ENCODE results near the gene PBXIP1.
A peak's percentile ranks its signal among the peaks of the same experiment; 100 is the strongest.

The PBXIP1 gene

DNA sequence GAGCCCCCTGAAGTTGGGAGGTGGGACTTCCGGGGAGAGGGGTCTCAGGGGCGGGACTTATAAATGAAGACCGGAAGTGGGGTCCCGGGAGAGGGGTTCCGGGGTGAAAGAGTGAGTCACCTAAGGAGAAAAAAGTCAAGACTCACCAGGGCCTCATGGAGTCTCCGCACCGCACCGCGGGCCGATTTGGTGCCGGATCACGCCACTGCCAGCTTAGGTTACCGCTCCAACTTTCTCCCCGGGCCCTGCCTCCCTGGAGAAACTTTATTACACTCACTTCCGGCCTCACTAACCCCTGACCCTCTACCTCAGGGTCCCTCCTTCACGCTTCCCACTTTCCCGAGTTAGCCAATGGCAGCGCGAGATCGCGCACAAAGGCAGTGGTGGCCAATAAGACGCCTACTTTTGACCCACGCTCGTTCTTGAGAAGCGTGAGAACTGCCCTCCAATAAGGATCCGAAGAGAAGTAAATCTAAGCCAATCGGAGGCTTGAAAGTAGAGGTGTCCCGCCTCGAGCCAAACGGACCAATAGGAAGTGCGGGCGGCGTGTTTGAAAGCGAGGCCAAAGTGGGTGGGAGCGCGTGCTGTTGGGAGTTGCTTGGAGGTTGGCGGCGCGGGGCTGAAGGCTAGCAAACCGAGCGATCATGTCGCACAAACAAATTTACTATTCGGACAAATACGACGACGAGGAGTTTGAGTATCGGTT lies 18.4 kb upstream of the PBXIP1 start, which contains the start of gene CKS1B:
Gene CKS1B, plus strand, starts transcription at position 580 of the 706 bp plus-strand sequence. Its CDS starts 65 bp downstream, at position 645.
- peak within 1 kb of the TSS; percentile 70 for H3K4me3 ChIP-seq (ENCODE audit: low read length)
- H3K9ac ChIP-seq (ENCODE audit: low read length), result peak within 1 kb of the TSS; percentile 88
- peaks cover 5% of the 10 kb centered on the region for H3K36me3 ChIP-seq (ENCODE audit: control insufficient read depth, insufficient read depth, low read length)
- peaks cover 47% of the 10 kb centered on the region for H3K4me1 ChIP-seq (ENCODE audit: control insufficient read depth, insufficient read depth, low read length)
- H3K27me3 ChIP-seq (ENCODE audit: control insufficient read depth, insufficient read depth, low read length), result no peaks in the 10 kb centered on the region
- H3K9me3 ChIP-seq (ENCODE audit: control insufficient read depth, low read length), result no peaks in the 10 kb centered on the region

DNA sequence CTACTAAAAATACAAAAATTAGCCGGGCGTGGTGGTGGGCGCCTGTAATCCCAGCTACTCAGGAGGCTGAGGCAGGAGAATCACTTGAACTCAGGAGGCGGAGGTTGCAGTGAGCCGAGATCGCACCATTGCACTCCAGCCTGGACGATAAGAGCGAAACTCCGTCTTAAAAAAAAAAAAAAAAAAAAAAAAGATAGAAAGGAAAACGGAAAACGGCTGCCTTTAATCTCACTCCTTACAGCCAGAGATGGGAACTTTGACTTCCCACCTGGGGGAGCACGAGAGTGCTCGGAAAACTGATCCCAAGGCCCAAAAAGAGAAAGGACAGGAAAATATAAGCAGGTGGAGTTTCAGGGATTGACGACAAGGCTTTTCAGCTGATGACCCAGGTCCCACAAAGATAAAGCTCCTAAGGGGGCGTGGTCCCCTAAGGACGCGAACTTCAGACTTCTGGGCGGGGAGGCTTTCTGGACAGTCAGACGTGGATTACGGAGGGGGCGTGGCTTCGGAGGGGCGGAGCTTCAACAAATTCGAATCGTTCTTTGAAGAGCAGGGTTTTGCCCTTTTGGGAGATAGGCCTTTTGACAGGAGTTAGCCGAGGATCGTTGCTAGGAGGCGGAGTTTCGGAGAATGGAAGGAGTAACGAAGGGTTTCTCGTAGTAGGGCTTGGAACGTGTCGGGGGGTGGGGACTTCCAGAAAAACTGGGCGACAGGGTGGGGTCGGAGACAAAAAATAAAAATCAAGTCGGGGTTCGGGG lies 17.6 kb upstream of the PBXIP1 start:
- H3K9ac ChIP-seq (ENCODE audit: low read length), result peak overlapping the region; percentile 77
- H3K4me1 ChIP-seq (ENCODE audit: control insufficient read depth, insufficient read depth, low read length), result peaks cover 47% of the 10 kb centered on the region
- H3K27me3 ChIP-seq (ENCODE audit: control insufficient read depth, insufficient read depth, low read length), result no peaks in the 10 kb centered on the region
- H3K9me3 ChIP-seq (ENCODE audit: control insufficient read depth, low read length), result no peaks in the 10 kb centered on the region
- H3K36me3 ChIP-seq (ENCODE audit: control insufficient read depth, insufficient read depth, low read length), result peaks cover 5% of the 10 kb centered on the region
- H3K4me3 ChIP-seq (ENCODE audit: low read length), result peak overlapping the region; percentile 37

GRCh38 chr1:154972517-154973343 lies 16.8 kb upstream of the PBXIP1 start:
- Histone ChIP-seq H3K27me3 (ENCODE audit: control insufficient read depth, insufficient read depth, low read length) (no peaks in the 10 kb centered on the region), H3K4me1 (ENCODE audit: control insufficient read depth, insufficient read depth, low read length) (peaks cover 52% of the 10 kb centered on the region), H3K9me3 (ENCODE audit: control insufficient read depth, low read length) (no peaks in the 10 kb centered on the region), H3K4me3 (ENCODE audit: low read length) (no peak overlapping the region), H3K36me3 (ENCODE audit: control insufficient read depth, insufficient read depth, low read length) (peaks cover 6% of the 10 kb centered on the region), H3K9ac (ENCODE audit: low read length) (peak overlapping the region; percentile 77)

DNA sequence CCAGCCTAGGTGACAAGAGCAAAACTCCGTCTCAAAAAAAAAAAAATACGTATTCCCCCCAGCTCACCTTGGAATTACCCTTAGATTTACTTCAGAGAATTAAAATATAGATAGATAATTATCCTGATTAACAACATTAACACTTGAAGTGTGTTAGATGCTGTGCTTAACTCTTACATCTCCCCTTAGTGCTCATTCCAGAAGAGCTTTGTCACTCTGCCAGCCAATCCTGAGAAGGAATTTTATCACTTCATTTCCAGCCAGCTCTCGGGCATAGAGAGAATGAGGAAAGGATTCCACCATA lies 16.3 kb upstream of the PBXIP1 start:
- H3K4me1 ChIP-seq (ENCODE audit: control insufficient read depth, insufficient read depth, low read length), result peaks cover 58% of the 10 kb centered on the region
- H3K4me3 ChIP-seq (ENCODE audit: low read length), result no peak overlapping the region
- H3K9me3 ChIP-seq (ENCODE audit: control insufficient read depth, low read length), result no peaks in the 10 kb centered on the region
- peak overlapping the region; percentile 77 for H3K9ac ChIP-seq (ENCODE audit: low read length)
- H3K36me3 ChIP-seq (ENCODE audit: control insufficient read depth, insufficient read depth, low read length), result peaks cover 12% of the 10 kb centered on the region
- no peaks in the 10 kb centered on the region for H3K27me3 ChIP-seq (ENCODE audit: control insufficient read depth, insufficient read depth, low read length)

DNA sequence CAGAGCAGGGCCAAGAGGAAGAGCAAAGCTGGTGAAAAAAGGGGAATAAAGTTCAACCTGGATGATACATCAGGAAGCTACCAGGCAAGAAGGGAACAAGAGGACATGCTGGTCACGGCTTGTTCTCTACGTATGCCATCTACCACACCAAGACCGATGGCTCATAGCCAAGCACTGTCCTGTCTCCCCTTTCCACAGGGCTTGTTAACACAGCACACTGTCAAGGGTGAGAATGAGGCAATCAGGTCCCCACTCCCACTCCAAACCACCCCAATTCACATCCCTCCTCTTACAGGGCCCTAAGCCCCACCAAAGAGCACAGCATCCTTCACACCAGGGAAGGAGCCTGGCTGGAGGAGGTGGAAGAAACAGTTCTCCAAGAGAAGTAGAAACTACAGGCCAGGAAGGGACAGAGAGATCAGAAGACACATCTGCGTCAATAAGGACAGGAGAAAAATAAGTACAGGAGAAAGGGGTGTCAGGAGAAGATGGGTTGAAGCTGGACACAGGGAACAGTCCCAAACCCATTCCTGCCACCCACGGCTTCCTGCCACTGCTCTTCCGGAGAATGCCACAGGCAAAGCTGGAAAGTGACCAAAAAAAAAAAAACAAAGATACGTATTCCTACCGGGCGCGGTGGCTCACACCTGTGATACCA lies 15.6 kb upstream of the PBXIP1 start:
- H3K9me3 ChIP-seq (ENCODE audit: control insufficient read depth, low read length), result no peaks in the 10 kb centered on the region
- no peaks in the 10 kb centered on the region for H3K27me3 ChIP-seq (ENCODE audit: control insufficient read depth, insufficient read depth, low read length)
- H3K36me3 ChIP-seq (ENCODE audit: control insufficient read depth, insufficient read depth, low read length), result peaks cover 16% of the 10 kb centered on the region
- peaks cover 54% of the 10 kb centered on the region for H3K4me1 ChIP-seq (ENCODE audit: control insufficient read depth, insufficient read depth, low read length)
- H3K9ac ChIP-seq (ENCODE audit: low read length), result peak overlapping the region; percentile 65
- no peak overlapping the region for H3K4me3 ChIP-seq (ENCODE audit: low read length)

DNA sequence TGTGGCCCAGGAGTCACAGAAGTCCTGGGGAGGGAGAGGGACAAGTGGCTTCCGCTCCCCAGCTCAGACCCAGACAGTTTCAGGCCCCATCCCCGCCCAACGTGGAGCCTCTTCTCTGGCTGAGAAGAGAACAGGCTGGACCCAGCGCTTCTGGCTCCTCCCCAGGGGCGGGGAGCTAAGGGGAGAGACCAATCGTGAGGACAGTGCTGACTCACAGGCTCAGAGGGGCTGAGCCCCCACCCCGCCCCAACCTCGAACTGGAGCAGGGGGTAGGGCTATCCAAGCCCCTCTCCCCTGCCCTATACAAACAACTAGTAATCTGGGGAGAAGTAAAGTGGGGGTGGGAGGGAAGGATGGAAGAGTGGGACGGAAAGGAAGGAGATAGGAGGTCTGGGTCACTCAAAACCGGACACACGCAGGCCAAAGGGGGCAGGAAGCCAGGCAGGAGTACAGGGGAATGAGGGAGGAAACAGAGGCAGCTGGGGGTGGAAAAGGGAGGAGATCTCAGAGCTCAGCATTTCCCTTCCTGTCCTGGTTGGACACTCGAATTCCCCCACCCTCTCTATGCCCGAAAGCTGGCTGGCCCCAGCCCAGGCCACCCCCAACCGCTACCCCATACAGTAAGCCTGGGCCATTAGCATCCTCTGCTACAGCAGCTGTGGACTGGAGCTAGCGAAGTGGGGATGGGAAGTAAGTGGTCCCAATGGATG lies 14.9 kb upstream of the PBXIP1 start, which contains the start of gene SHC1:
Gene SHC1, minus strand, starts transcription at position 117 of the 710 bp plus-strand sequence. CDS start 221 bp downstream, outside the sequence.
- Histone ChIP-seq H3K36me3 (ENCODE audit: control insufficient read depth, insufficient read depth, low read length) (peaks cover 16% of the 10 kb centered on the region), H3K4me3 (ENCODE audit: low read length) (no peak within 1 kb of the TSS), H3K9me3 (ENCODE audit: control insufficient read depth, low read length) (no peaks in the 10 kb centered on the region), H3K9ac (ENCODE audit: low read length) (peak within 1 kb of the TSS; percentile 65), H3K27me3 (ENCODE audit: control insufficient read depth, insufficient read depth, low read length) (no peaks in the 10 kb centered on the region), H3K4me1 (ENCODE audit: control insufficient read depth, insufficient read depth, low read length) (peaks cover 50% of the 10 kb centered on the region)

DNA sequence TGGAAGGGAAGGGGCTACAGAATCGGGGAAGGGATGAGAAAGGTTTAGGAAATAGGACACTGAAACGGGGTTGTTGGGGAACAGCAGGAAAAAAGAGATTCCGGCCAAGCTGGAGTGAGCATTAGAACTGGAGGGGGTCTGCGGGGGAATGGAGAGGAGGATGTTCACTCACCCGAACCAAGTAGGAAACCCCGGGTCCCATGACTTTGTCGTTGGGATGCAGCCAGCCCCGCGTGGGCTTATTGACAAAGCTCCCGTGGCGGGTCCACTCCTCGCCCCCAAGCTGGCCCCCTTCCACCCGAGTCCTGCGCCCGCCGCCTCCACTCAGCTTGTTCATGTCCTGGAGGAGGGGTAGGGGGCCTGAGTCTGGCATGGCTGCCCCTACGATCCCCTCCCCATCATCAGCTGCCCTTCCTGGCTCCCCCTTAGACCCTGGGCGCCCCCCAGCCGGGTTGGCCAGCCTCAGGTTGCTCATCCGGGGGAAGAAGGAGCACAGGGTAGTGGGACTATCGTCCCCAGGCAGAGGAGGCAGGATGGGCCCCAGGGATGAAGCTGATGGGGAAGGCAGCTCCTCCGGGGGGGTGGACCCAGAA lies 14.1 kb upstream of the PBXIP1 start:
- H3K27me3 ChIP-seq (ENCODE audit: control insufficient read depth, insufficient read depth, low read length), result no peaks in the 10 kb centered on the region
- peak overlapping the region; percentile 65 for H3K9ac ChIP-seq (ENCODE audit: low read length)
- H3K4me3 ChIP-seq (ENCODE audit: low read length), result no peak overlapping the region
- no peaks in the 10 kb centered on the region for H3K9me3 ChIP-seq (ENCODE audit: control insufficient read depth, low read length)
- H3K4me1 ChIP-seq (ENCODE audit: control insufficient read depth, insufficient read depth, low read length), result peaks cover 50% of the 10 kb centered on the region
- H3K36me3 ChIP-seq (ENCODE audit: control insufficient read depth, insufficient read depth, low read length), result peaks cover 20% of the 10 kb centered on the region

GRCh38 chr1:154969246-154969645 lies 13.3 kb upstream of the PBXIP1 start:
- peak overlapping the region; percentile 65 for H3K9ac ChIP-seq (ENCODE audit: low read length)
- peaks cover 20% of the 10 kb centered on the region for H3K36me3 ChIP-seq (ENCODE audit: control insufficient read depth, insufficient read depth, low read length)
- H3K4me1 ChIP-seq (ENCODE audit: control insufficient read depth, insufficient read depth, low read length), result peaks cover 50% of the 10 kb centered on the region
- H3K9me3 ChIP-seq (ENCODE audit: control insufficient read depth, low read length), result no peaks in the 10 kb centered on the region
- no peaks in the 10 kb centered on the region for H3K27me3 ChIP-seq (ENCODE audit: control insufficient read depth, insufficient read depth, low read length)
- H3K4me3 ChIP-seq (ENCODE audit: low read length), result no peak overlapping the region

DNA sequence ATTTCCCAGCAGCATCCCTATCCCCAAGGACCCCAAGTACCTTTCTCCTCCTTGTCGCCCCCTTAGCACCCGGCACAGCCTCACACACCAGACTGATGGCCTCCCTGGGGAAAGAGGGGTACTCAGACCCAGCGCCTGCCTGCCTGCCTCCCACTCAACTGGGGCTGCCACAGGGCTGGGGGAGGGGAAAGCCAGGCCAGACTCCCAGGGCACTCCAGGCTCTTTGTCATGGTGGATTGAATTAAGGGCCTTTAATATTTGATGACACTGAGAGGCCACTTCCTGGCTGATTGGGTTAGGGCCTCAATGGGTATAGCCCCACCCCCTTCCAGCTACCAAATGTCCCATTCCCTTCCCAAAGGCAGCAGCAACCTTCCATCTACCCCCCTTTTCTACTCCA lies 12.8 kb upstream of the PBXIP1 start:
- Histone ChIP-seq H3K4me1 (ENCODE audit: control insufficient read depth, insufficient read depth, low read length) (peaks cover 50% of the 10 kb centered on the region), H3K4me3 (ENCODE audit: low read length) (no peak overlapping the region), H3K9me3 (ENCODE audit: control insufficient read depth, low read length) (no peaks in the 10 kb centered on the region), H3K9ac (ENCODE audit: low read length) (peak overlapping the region; percentile 65), H3K27me3 (ENCODE audit: control insufficient read depth, insufficient read depth, low read length) (no peaks in the 10 kb centered on the region), H3K36me3 (ENCODE audit: control insufficient read depth, insufficient read depth, low read length) (peaks cover 20% of the 10 kb centered on the region)

DNA sequence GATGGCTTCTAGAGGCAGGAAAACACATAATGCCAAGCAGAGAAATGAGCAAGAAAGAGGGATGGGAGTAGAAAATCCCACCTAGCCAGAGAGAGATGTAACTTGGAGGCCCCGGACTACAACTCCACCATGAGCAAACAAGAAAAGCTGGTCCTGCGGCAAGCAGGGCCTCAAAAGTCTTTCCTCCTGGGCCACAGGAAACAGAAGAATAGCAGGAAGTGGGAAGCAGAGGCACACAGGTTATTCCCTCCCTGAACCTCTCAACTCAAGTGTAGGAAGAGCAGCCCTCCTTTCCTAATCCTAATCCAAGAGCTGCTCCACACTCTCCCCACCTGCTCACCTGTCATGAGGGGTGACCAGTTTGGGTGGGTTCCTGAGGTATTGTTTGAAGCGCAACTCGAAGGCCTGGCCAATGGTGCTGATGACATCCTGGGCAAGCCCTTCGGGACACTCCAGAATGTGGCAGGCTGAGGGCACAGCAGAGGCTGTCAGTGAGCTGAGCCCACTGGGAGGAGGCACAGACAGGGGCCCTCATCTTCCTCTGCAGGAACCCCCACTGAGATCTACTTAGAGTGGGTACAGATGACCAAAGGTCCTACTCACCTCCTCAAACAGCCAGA lies 11.5 kb upstream of the PBXIP1 start:
- Histone ChIP-seq H3K4me1 (ENCODE audit: control insufficient read depth, insufficient read depth, low read length) (peaks cover 53% of the 10 kb centered on the region), H3K4me3 (ENCODE audit: low read length) (no peak overlapping the region), H3K36me3 (ENCODE audit: control insufficient read depth, insufficient read depth, low read length) (peaks cover 20% of the 10 kb centered on the region), H3K9me3 (ENCODE audit: control insufficient read depth, low read length) (no peaks in the 10 kb centered on the region), H3K9ac (ENCODE audit: low read length) (peak overlapping the region; percentile 22), H3K27me3 (ENCODE audit: control insufficient read depth, insufficient read depth, low read length) (no peaks in the 10 kb centered on the region)

All from mucosa of stomach (tissue), 1 donor.